ENCODE results near the gene ARHGAP9.
"Not testable (repeated sequence)": the region's sequence is repeated elsewhere in the genome, so short reads cannot be mapped to it uniquely, and the experiment has no call there.

Gene ARHGAP9

DNA sequence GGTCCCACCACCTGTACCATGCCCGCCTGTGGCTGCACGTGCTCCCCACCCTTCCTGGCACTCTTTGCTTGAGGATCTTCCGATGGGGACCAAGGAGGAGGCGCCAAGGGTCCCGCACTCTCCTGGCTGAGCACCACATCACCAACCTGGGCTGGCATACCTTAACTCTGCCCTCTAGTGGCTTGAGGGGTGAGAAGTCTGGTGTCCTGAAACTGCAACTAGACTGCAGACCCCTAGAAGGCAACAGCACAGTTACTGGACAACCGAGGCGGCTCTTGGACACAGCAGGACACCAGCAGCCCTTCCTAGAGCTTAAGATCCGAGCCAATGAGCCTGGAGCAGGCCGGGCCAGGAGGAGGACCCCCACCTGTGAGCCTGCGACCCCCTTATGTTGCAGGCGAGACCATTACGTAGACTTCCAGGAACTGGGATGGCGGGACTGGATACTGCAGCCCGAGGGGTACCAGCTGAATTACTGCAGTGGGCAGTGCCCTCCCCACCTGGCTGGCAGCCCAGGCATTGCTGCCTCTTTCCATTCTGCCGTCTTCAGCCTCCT lies 23.4 kb downstream of the ARHGAP9 start:
- peak in 1 of 2 donors; percentile 44 for DNase-seq

DNA sequence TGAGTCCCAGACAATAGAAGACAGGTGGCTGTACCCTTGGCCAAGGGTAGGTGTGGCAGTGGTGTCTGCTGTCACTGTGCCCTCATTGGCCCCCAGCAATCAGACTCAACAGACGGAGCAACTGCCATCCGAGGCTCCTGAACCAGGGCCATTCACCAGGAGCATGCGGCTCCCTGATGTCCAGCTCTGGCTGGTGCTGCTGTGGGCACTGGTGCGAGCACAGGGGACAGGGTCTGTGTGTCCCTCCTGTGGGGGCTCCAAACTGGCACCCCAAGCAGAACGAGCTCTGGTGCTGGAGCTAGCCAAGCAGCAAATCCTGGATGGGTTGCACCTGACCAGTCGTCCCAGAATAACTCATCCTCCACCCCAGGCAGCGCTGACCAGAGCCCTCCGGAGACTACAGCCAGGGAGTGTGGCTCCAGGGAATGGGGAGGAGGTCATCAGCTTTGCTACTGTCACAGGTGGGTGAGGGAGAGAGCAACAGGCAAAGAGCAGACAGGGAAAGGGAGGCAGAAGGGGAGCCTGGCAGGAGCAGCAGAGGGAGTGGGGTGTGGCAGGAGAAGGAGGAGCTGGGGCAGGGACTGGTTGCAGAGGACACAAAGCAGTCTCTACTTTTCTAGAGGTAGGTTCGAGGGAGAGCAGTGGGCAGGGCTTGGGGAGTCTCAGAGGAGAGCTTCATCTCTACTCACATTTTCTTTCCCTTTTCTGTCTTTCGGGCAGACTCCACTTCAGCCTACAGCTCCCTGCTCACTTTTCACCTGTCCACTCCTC lies 24.1 kb downstream of the ARHGAP9 start:
- DNase-seq = no peak

DNA sequence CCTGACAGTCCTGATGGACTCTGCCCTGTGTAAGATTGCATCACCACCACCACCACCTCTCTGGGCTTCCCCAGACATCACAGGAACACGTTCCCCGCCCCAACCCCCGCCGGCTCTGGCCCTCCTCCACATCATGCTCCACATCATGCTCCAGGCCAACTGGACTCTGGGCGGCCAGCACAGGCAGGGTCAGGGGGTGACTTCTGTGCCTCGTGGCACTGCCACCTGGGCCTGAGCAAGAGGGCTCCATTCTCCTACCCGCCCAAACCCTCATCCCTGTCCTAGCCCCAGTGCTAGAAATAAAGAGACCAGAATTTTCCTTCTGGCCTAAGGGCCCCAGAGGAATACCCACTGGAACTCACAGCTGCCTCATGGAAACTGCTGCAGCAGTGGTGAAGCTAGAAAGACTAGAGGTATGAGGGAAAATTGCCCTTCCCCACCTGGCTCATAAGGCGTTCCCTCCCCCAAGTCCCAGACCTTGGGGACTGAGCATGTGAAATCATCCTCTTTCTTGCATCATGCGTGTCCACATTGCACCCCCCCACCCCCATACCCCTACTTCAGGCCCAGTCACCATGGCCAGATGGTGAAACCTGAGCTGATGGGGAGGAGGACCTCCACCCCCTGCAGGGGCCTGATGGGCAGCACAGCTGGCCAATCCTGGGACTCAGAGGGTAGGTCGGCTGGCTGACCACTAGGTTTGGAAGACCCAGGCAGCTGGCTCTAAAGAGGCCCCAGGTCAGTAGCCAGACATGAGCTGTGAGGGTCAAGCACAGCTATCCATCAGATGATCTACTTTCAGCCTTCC lies 24.9 kb downstream of the ARHGAP9 start, which contains the start of gene INHBE:
Gene INHBE (plus strand): TSS at position 742 of the 808 bp plus-strand sequence. CDS start 230 bp downstream, outside the sequence.
- no peak for DNase-seq

DNA sequence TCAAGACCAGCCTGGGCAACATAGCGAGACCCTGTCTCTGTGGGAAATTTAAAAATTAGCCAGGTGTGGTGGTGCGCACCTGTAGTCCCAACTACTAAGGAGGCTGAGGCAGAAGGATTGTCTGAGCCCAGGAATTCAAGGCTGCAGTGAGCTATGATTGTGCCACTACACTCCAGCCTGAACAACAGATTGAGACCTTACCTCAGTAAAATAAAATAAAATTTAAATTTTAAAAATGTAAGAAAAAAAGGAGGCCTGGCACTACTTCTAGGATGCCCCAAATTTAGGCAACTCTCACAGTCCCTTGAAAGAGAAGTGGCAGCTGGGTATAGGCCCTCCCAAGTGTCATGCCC lies 25.5 kb downstream of the ARHGAP9 start:
- no peak for DNase-seq

DNA sequence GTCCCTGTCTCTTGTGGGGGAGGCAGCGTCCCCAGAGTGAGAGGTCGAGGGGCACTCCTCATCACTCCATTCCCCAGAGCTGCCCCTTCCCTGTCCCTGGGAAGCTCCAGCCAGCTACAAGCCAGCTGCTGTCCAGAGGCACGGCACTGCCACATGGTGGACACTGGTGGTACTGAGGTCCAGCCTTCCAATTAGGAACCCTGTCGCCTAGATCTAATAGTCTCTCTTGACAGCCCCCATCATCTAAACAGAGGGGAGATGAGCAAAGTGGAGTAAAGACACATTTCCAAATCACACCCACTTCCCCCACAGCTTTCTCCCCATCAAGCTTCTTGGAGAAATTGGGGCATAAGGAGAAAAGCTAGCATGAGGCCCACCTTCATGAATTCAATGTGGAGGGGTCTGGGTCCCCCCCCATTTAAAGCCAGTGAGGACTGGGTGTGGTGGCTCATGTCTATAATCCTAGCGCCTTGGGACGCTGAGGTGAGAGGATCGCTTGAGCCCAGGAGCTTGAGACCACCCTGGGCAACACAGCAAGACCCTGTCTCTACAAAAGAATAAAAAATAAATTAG lies 26.6 kb downstream of the ARHGAP9 start:
- DNase-seq = peak; percentile 63 to 70

DNA sequence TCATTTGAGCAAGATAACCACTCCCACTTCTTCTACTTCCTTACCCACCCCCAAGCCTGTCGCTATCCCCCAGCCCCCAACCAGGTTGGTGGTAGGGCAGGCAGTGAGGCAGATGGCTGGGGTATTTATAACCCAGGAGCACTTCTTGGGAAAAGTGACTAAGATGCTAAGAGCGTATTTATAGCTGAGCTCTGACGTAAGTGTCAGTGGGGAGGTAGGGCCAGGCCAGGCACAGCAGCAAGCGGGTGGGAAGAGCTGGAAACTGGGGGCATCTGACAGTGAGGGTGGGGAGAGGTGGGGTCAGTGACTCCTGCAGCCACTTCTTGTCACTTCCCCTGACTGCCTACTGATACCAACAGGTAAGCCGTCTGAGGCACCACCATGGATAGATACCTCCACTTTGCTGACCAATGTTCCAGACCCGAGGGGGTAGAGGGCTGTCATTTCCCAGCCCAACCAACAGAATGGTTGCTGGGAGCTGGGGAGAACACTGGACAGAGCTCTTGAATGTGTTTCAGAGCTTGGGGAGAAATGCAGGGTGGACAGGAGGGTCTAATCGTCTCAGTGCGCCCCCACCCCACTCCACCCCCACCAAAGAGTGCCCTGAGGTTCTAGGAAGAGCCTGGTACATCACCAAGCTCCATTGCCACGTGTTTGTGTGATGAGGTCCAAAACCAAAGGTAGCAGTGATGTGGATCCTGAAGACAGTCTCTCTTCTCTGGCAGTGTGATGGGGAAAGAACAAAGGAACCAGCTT lies 27.3 kb downstream of the ARHGAP9 start:
- no peak for DNase-seq

DNA sequence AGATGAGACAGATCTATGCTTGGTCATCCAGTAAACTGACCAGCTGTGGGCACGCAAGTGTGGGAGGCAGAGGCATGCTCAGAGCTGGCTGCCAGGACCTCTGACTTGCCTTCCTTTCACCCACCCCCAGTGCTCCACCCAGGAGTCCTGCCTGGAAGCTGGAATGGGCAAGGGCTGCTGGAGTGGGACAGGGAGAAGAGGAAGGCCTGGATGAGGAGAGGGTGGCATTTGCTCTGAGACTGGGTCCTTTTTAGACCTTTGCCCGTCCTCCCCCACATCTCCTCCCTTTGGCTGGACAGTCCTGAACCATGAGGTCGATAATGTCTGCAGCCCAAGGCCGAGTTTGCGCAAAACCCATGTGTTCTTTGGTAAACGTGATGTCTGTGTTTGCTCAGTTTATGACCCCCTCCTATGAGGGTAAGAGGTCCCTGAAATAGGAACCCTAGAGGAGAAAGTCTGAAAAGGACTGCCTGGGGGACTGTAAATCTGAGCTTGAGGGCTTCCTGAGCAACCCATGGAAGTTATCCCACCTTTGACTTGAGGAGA lies 28.4 kb downstream of the ARHGAP9 start:
- no peak for DNase-seq

DNA sequence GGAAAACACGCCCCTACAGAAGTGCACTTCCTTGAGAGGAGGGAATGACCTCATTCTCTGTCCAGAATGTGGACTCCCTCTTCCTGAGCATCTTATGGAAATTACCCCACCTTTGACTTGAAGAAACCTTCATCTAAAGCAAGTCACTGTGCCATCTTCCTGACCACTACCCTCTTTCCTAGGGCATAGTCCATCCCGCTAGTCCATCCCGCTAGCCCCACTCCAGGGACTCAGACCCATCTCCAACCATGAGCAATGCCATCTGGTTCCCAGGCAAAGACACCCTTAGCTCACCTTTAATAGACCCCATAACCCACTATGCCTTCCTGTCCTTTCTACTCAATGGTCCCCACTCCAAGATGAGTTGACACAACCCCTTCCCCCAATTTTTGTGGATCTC lies 29.6 kb downstream of the ARHGAP9 start:
- DNase-seq = no peak

DNA sequence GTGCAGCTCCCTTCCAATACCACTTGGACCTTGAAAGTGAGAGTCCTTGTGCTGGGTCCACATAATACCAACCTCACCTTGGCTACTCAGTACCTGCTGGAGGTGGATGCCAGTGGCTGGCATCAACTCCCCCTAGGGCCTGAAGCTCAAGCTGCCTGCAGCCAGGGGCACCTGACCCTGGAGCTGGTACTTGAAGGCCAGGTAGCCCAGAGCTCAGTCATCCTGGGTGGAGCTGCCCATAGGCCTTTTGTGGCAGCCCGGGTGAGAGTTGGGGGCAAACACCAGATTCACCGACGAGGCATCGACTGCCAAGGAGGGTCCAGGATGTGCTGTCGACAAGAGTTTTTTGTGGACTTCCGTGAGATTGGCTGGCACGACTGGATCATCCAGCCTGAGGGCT lies 30.3 kb downstream of the ARHGAP9 start:
- no peak for DNase-seq

DNA sequence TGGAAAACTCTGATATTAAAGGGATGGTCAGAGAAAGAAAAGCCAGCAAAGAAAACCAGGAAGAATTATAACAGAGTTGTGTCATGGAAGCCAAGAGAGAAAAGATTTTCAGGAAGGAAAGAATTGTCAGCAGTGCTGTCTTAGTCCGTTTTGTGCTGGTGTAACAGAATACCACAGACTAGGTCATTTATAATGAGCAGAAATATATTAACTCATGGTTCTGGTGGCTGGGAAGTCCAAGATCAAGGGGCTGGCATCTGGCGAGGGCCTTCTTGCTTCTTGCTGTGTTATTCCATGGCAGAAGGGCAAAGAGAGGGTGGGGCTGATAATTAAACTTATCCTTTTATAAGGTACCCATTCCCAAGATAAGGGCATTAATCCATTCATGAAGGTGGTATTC lies 31.0 kb downstream of the ARHGAP9 start:
- no peak for DNase-seq

DNA sequence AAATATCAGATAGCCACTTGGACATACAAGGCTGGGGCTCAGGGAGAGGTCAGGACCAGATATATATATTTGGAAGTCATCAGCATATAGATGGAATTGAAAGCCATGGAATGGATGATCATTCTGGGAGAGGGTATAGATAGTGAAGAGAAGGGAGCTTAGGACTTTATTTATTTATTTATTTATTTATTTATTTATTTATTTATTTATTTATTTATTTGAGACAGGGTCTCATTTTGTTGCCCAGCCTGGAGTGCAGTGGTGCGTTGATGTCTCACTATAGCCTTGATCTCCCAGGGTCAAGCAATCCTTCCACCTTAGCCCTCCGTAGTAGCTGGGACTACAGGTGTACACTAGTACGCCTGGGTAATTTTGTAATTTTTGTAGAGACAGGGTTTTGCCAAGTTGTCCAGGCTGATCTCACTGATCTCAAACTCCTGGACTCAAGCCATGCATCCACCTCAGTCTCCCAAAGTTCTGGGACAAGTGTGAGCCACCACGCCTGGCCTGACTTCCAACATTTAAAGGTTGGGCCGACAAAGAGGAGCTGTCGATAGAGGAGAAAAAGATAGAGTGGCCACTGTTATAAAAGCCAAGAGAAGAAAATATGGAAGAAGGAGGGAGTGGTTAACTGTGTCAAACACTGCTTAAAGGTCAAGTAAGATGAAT lies 33.2 kb downstream of the ARHGAP9 start:
- no peak for DNase-seq

DNA sequence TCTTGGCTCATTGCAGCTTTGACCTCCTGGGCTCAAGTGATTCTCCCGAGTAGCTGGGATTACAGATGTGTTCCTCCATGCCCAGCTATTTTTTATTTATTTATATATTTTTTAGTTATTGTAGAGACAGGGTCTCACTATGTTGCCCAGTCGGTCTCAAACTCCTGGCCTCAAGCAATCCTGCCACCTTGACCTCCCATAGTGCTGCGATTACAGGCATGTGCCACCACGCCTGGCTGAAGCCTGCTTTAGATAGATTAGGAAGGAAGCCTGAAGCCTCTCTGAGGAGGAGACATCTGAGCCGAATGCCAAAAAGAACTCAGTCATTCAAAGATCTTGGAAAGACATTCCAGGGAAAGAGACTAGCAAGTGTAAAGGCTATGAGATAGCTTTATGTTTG lies 34.9 kb downstream of the ARHGAP9 start:
- no peak for DNase-seq

DNA sequence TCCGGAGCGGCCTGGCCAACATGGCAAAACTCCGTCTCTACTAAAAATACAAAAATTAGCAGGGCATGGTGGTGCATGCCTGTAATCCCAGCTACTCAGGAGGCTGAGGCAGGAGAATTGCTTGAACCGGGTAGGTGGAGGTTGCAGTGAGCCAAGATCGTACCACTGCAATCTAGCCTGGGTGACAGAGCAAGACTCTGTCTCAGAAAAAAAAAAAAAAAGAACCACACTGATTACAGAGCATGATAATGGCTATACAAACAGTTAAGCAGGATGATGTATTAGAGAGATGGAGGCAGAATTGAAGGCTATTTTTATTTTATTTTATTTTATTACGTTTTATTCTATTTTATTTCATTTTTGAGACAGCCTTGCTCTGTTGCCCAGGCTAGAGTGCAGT lies 35.3 kb downstream of the ARHGAP9 start:
- not testable (repeated sequence) for DNase-seq

DNA sequence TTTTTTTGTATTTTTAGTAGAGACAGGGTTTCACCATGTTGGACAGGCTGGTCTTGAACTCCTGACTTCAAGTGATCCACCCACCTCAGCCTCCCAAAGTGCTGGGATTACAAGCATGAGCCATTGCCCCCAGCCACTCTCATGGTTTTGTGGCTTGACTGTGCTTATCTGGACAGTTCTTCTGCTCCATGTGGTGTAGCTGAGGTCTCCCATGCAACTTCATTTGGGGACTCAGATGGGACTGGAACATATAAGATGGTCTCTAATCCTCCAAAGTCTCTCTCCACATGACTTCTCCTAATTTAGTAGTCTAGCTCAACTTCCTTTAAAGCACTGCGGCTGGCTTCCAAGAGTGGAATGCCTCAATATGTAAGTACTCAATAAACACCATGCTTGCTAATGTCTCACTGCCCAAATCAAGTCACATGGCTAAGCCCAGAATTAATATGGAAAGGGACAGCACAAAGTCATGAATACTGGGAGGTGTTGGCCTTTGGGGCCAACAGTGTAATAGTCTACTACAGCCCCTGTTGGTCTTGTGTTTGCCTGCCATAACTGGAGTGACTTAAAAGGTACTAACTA lies 37.7 kb downstream of the ARHGAP9 start:
- no peak for DNase-seq

DNA sequence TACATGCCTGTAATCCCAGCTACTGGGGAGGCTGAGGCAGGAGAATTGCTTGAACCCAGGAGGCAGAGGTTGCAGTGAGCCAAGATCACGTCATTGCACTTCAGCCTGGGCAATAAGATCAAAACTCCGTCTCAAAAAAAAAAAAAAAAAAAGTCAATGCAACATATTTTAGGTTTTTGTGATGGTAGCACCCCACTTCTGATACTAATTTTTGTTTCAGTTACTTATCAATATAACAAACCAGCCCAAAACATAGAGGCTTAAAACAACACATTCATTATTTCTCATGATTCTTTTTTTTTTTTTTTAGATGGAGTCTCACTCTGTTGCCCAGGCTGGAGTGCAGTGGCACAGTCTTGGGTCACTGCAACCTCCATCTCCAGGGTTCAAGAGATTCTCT lies 38.3 kb downstream of the ARHGAP9 start:
- DNase-seq = not testable (repeated sequence)

DNA sequence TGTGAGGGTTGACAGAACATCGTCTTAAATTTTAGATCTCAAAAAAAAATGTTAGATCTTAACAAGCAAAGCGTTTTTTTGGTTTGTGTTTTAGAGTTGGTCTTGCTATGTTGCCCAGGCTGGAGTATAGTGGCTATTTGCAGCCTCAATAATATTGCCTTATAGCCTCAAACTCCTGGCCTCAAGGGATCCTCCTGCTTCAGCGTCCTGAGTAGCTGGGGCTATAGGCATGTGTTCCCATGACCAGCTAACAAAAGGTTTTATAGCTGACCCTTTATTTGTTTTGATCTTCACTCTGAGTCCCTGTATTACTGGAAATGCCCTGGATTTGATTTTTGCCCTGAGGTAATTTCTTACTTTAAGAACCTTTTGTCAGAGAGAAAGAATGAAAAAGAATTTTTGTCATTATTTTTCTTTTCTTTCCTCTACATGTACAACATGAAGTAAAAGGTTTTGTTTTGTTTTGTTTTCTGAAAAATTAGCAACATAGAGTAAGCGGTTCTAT lies 39.9 kb downstream of the ARHGAP9 start:
- DNase-seq = no peak

DNA sequence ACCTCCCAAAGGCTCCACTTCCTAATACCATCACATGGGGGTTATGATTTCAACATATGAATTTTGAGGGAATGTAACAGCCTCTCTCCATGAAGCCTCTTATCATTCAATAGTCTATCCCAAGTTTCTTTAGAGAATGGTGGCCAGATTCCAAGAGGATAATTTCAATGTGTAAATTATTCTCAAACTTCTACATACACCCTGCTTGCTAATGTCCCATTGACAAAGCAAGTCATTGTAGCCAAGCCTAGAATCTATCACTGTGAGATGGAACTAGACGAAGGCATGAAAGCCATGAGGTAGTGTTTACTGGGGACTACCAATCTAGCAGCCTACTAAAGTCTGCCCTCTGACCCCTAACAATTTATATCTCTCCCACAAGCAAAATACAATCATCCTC lies 41.3 kb downstream of the ARHGAP9 start:
- no peak for DNase-seq

DNA sequence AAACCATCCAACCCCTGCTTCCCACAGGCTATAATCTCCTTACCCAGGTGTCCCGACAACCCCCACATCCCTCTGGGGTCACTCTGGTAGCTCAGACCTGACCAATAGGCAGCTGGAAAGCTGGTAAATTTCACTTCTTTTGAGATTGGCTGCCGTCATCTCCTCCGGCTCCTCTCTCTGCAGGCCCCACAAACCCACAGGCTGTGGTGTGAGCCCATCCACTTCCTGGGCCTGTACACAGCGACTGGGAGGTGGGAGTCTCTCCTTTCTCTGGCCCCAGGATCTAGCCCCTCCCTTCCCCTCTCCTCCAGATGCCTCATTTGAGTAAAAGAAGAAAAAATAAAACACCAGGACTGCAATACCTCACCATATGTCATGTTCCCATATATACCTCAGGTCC lies 44.4 kb downstream of the ARHGAP9 start:
- no peak for DNase-seq

DNA sequence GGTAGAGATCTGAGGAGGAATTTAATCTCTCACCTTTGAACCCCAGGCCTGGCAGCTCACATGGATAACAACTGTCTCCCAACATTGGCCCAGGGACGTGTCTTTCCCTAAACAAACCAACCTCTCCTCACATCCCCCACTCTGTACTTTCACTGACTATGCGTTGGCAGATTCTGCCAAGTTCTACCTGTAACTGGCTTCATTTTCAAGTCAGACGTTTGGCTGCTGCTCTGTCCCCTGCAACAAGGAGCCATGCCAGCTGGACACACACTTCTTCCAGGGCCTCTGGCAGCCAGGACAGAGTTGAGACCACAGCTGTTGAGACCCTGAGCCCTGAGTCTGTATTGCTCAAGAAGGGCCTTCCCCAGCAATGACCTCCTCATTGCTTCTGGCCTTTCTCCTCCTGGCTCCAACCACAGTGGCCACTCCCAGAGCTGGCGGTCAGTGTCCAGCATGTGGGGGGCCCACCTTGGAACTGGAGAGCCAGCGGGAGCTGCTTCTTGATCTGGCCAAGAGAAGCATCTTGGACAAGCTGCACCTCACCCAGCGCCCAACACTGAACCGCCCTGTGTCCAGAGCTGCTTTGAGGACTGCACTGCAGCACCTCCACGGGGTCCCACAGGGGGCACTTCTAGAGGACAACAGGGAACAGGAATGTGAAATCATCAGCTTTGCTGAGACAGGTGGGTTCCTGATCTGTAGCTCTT lies 45.0 kb downstream of the ARHGAP9 start, which contains the start of gene INHBC:
Gene INHBC (plus strand): TSS at position 268 of the 707 bp plus-strand sequence. CDS start 103 bp downstream, at position 371.
- DNase-seq = no peak

DNA sequence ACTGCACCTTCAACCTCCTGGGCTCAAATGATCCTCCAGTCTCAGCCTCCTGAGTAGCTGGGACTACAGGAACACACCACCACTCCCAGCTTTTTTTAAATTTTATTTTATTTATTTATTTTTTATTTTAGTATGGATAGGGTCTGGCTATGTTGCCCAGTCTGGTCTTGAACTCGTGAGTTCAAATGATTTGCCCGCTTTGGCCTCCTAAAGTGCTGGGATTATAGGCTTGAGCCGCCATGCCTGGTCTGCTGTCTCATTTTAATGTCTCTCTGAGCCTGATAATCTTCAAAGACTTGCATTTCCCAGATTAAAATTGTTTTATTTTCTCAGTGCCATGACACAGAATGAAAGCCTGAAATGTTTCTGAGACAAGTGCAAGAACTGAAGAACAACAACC lies 46.3 kb downstream of the ARHGAP9 start:
- no peak for DNase-seq

All from stimulated activated CD4-positive, alpha-beta T cell treated with anti-CD3 and anti-CD28 coated beads, Interleukin-2, amount 100 ng/mL, for 48 hours (primary cell).